MCF 10A (cell line): ENCODE measurements around the gene POSTN. TPM values are rescaled to one million over a fixed set of nuclear protein-coding genes. Genes with fewer than 3 reads are reported as not detected.

Experiments
- BruUV-seq: library from RNA; stranded (reverse); fragments of 400-500 nt; replicated peaks from 2 replicates; lab custom pipeline; 2021; lab: Mats Ljungman, UMichigan
- CTCF ChIA-PET: fragments of 300-600 bp; sonication (Branson Sonifier 250); formaldehyde crosslinking; extraction: SDS; loops from one replicate; lab custom pipeline; 2021; ENCODE audit warnings: antibody characterized with exemption, inconsistent platforms; lab: Yijun Ruan, JAX
- POLR2A ChIA-PET: fragments of 300-600, 350-650 bp; sonication (Branson Sonifier 250); formaldehyde crosslinking; extraction: SDS; loops from one replicate; lab custom pipeline; 2020; ENCODE audit warnings: antibody characterized with exemption, inconsistent platforms; lab: Yijun Ruan, JAX
- DNase-seq: peaks from one replicate; pipeline ENCODE4 v3.0.0-alpha.2; 2018; ENCODE audit not compliant: unreplicated experiment
- H3K27ac Mint-ChIP-seq: one replicate; pipeline ENCODE4 v1.8.0; 2022; ENCODE audit warnings: mild to moderate bottlenecking, low read depth, mixed read lengths; ENCODE audit not compliant: unreplicated experiment
- H3K27me3 Mint-ChIP-seq: one replicate; pipeline ENCODE4 v1.8.0; 2022; ENCODE audit warnings: mixed read lengths; ENCODE audit not compliant: insufficient read depth, unreplicated experiment
- H3K36me3 Mint-ChIP-seq: one replicate; pipeline ENCODE4 v1.8.0; 2022; ENCODE audit warnings: mild to moderate bottlenecking, moderate library complexity, mixed read lengths; ENCODE audit not compliant: insufficient read depth, unreplicated experiment
- H3K4me1 Mint-ChIP-seq: one replicate; pipeline ENCODE4 v1.8.0; 2022; ENCODE audit warnings: mixed read lengths; ENCODE audit not compliant: insufficient read depth, unreplicated experiment
- H3K4me3 Mint-ChIP-seq: one replicate; pipeline ENCODE4 v1.8.0; 2022; ENCODE audit warnings: mild to moderate bottlenecking, moderate library complexity, mixed read lengths; ENCODE audit not compliant: unreplicated experiment
- H3K9me3 Mint-ChIP-seq: one replicate; pipeline ENCODE4 v1.8.0; 2022; ENCODE audit warnings: mixed read lengths; ENCODE audit not compliant: unreplicated experiment
- CTCF ChIP-seq: fragments of 200-600 bp; IDR thresholded peaks from one replicate; pipeline ENCODE4 v1.8.0; 2022; ENCODE audit warnings: antibody characterized with exemption, mild to moderate bottlenecking; ENCODE audit not compliant: unreplicated experiment
- intact Hi-C: fragments of 100-400 bp; cut with micrococcal nuclease; formaldehyde crosslinking; loops from 2 replicates; pipeline ENCODE4 v1.14.1; 2022
- total RNA-seq: library from RNA; stranded (reverse); gene quantifications from 2 replicates; pipeline ENCODE4 v1.2.3, GENCODE V29; 2022

Gene POSTN
- total RNA-seq, 1 experiment from 2014 or later = 73.0 TPM

GRCh38 chr13:37534676-37535075 is 63.9 kb downstream of the POSTN start:
- ChIA-PET POLR2A (interaction anchor here (0.6 to 0.9 kb wide), 2 partner anchors 15 to 223 kb away, joined by 3 read pairs; no protein-coding TSS in a partner anchor), CTCF (interaction anchor here (0.6 kb wide), 1 partner anchor 343 kb away, joined by 3 read pairs; no protein-coding TSS in a partner anchor)
- no peak overlapping the region for H3K4me3 Mint-ChIP-seq
- no peaks in the 10 kb centered on the region for H3K27me3 Mint-ChIP-seq
- peak overlapping the region; percentile 68 for H3K27ac Mint-ChIP-seq
- TF ChIP-seq CTCF = no peak
- no peaks in the 10 kb centered on the region for H3K36me3 Mint-ChIP-seq
- no TSS peak for BruUV-seq
- DNase-seq = no peak
- H3K4me1 Mint-ChIP-seq = peaks cover 6% of the 10 kb centered on the region
- peaks cover 12% of the 10 kb centered on the region for H3K9me3 Mint-ChIP-seq
- intact Hi-C loops = no loop called here

DNA sequence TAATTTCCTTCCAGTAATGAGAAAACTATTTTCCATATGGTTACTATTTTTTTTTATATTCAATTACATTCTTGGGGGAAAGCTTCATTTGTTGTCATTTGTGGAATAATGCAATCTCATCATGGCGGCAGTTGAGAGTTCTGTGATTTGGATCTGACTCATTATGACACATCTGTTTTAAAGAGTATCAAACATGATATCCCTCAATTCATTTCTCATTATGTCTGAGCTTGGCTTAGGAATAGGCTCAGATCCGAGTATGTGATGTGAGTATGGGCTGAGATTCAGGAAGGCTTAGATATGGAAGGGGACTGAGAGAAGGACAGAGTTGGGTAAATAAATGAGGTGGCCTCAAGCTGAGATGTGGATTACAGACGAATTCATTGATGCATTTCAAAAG is 64.4 kb downstream of the POSTN start:
- Mint-ChIP-seq H3K4me1 (peaks cover 6% of the 10 kb centered on the region), H3K9me3 (peaks cover 12% of the 10 kb centered on the region), H3K27ac (peak overlapping the region; percentile 68), H3K36me3 (no peaks in the 10 kb centered on the region), H3K4me3 (no peak overlapping the region), H3K27me3 (no peaks in the 10 kb centered on the region)
- peak; percentile 46 for DNase-seq
- no TSS peak for BruUV-seq
- POLR2A ChIA-PET = interaction anchor here (0.6 to 0.9 kb wide), 2 partner anchors 15 to 222 kb away, joined by 3 read pairs; no protein-coding TSS in a partner anchor
- TF ChIP-seq CTCF = no peak
- CTCF ChIA-PET = no interaction called here
- intact Hi-C loops = no loop called here

- no TSS peak for BruUV-seq
- Mint-ChIP-seq H3K4me3 (no peak overlapping the region), H3K36me3 (no peaks in the 10 kb centered on the region), H3K27me3 (no peaks in the 10 kb centered on the region), H3K4me1 (peaks cover 6% of the 10 kb centered on the region), H3K9me3 (peaks cover 12% of the 10 kb centered on the region), H3K27ac (no peak overlapping the region)
- intact Hi-C loops = no loop called here
- DNase-seq = no peak
- no peak for TF ChIP-seq CTCF
- CTCF ChIA-PET = interaction anchor here (0.9 kb wide), 1 partner anchor 25 kb away, joined by 3 read pairs; no protein-coding TSS in a partner anchor
- POLR2A ChIA-PET = interaction anchor here (2.0 kb wide), 1 partner anchor 10 kb away, joined by 5 read pairs; no protein-coding TSS in a partner anchor
Measured at GRCh38 chr13:37531049-37531448, 67.5 kb downstream of the POSTN start.

DNA sequence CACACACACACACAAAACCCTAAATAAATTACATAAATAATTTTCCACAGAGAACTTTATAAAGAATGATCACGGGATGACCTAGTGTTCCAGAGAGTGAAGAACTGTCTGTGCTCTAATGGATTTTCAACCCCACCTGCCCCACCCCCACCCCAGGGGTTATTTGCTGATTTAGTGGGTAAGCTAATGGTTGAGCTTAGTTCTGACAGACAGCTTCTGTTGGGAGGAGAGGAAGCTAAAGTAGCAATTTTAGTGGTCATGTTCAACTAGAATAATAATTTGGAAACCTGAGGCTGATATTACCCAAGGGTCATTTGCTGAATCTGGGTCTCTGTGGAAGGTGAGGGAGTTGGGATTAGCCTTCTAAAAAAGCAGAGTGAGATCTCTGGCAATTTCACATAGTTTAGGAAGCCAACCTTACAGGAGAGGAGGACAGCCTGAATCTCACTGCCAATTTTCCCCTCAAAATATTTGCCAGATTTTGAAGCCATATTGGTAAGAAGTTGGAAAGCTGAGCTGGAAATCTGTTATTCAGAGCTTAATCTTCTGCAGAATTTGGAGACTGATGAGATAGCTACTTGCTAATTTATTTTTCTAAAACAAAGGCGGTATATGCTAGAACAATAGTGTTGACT is 68.7 kb downstream of the POSTN start:
- no peaks in the 10 kb centered on the region for H3K36me3 Mint-ChIP-seq
- H3K27ac Mint-ChIP-seq = no peak overlapping the region
- BruUV-seq = no TSS peak
- intact Hi-C loops = no loop called here
- DNase-seq = no peak
- peaks cover 12% of the 10 kb centered on the region for H3K9me3 Mint-ChIP-seq
- no peaks in the 10 kb centered on the region for H3K27me3 Mint-ChIP-seq
- POLR2A ChIA-PET = interaction anchor here (0.8 to 2.0 kb wide), 3 partner anchors 8 to 32 kb away, joined by 3 to 5 read pairs (median 4); no protein-coding TSS in a partner anchor
- TF ChIP-seq CTCF = no peak
- CTCF ChIA-PET = interaction anchor here (0.5 to 0.7 kb wide), 3 partner anchors 19 to 373 kb away, joined by 3 to 6 read pairs (median 4); no protein-coding TSS in a partner anchor
- H3K4me1 Mint-ChIP-seq = peaks cover 6% of the 10 kb centered on the region
- H3K4me3 Mint-ChIP-seq = no peak overlapping the region
